Stomach smooth muscle (tissue), 2 donors: ENCODE results near the gene KLHL11.
A peak's percentile ranks its signal among the peaks of the same experiment; 100 is the strongest.
"Not testable (repeated sequence)": the region's sequence is repeated elsewhere in the genome, so short reads cannot be mapped to it uniquely, and the experiment has no call there.

Experiments used
- H3K27ac ChIP-seq: one replicate; pipeline ENCODE4 v1.7.0; 2013; ENCODE audit warnings: mild to moderate bottlenecking, low read length, inconsistent platforms
- H3K27me3 ChIP-seq, 2 donors: one replicate each; pipeline ENCODE4 v1.7.0; 2013; ENCODE audit warnings: low read length in 2 of 2; ENCODE audit not compliant: insufficient read depth in 2 of 2, control insufficient read depth in 1 of 2
- H3K36me3 ChIP-seq, 2 donors: one replicate each; pipeline ENCODE4 v1.7.0; 2013; ENCODE audit warnings: low read length in 2 of 2; ENCODE audit not compliant: control insufficient read depth in 2 of 2, insufficient read depth in 2 of 2
- H3K4me1 ChIP-seq: one replicate; pipeline ENCODE4 v1.7.0; 2013; ENCODE audit warnings: low read length; ENCODE audit not compliant: control insufficient read depth, insufficient read depth
- H3K4me3 ChIP-seq, 2 donors: one replicate each; pipeline ENCODE4 v1.7.0; 2013; ENCODE audit warnings: low read length in 2 of 2
- H3K9ac ChIP-seq, 2 donors: one replicate each; pipeline ENCODE4 v1.7.0; 2013; ENCODE audit warnings: low read length in 2 of 2, mild to moderate bottlenecking in 1 of 2
- H3K9me3 ChIP-seq, 2 donors: one replicate each; pipeline ENCODE4 v1.7.0; 2013; ENCODE audit warnings: low read length in 2 of 2; ENCODE audit not compliant: control insufficient read depth in 2 of 2
- donor health status: healthy.
- donor health status: Pancreatic carcinoma.

Gene KLHL11

DNA sequence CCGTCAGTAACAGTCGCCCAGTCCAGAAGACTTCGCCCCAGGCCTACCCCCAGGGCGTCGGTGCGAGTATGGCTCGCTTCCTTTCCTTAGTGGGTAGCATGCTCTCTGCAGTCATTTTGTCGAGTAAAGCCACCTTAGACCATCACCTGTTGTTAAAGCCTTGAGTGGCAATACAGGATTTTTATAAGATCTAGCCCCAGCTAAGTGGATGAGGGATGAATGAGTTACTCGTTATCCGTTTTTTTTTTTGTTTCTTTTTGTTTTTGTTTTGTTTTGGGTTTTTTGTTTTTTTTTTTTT lies 322 bp upstream of the KLHL11 start:
- Histone ChIP-seq H3K27ac (no peak overlapping the region), H3K4me3 (peak overlapping the region; percentile 69 to 94), H3K9me3 (no peaks in the 10 kb centered on the region), H3K27me3 (no peaks in the 10 kb centered on the region), H3K36me3 (peaks cover 5 to 17% of the 10 kb centered on the region in 2 donors), H3K9ac (peak overlapping the region; percentile 18 to 71), H3K4me1 (peaks cover 18% of the 10 kb centered on the region)

- Histone ChIP-seq H3K4me1 (peaks cover 18% of the 10 kb centered on the region), H3K4me3 (peak overlapping the region; percentile 80 to 94), H3K9me3 (no peaks in the 10 kb centered on the region), H3K9ac (peak overlapping the region; percentile 91 to 93), H3K36me3 (peaks cover 3 to 8% of the 10 kb centered on the region in 2 donors), H3K27ac (peak overlapping the region; percentile 76), H3K27me3 (no peaks in the 10 kb centered on the region)
These were observed 756 bp downstream of the KLHL11 start for GRCh38 chr17:41864498-41864835.

- peak overlapping the region; percentile 80 to 94 for H3K4me3 ChIP-seq
- no peaks in the 10 kb centered on the region for H3K9me3 ChIP-seq
- H3K36me3 ChIP-seq = peaks cover 3 to 4% of the 10 kb centered on the region in 2 donors
- H3K4me1 ChIP-seq = peaks cover 18% of the 10 kb centered on the region
- no peak overlapping the region for H3K27ac ChIP-seq
- no peaks in the 10 kb centered on the region for H3K27me3 ChIP-seq
- peak overlapping the region; percentile 91 to 93 for H3K9ac ChIP-seq
These were observed 2.0 kb downstream of the KLHL11 start for GRCh38 chr17:41863074-41863848.

DNA sequence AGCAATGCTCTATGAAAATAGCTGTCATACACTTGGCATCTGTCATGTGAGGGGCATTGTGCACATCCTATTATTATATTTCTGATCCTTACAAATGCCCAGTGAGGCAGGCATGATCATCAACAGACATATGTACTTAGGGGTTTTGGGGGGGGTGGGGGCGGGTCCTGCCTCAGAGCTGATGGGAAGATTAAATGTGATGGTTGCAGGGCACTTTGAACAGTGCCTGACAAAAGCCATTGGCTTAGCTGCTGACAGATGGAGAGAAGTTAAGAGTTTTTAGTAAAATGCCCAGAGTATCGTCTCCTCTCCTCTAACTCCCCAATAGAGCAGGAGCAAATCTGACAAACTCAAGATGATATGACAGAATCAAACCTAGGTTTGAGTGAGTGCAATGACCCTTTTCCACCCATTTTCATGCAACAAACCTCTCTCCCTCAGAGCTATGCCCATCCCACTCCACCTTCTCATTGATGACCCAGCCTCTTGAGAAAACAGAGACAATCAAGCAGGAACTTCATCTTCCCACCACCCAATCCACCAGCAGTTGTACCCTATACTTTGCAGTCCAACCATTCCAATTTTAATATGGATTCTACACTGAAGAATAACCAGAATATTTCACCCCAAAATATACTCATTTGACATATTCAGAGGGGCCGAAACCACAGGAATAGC lies 4.8 kb downstream of the KLHL11 start:
- Histone ChIP-seq H3K36me3 (no peaks in the 10 kb centered on the region), H3K9ac (no peak overlapping the region), H3K27me3 (no peaks in the 10 kb centered on the region), H3K4me3 (no peak overlapping the region), H3K4me1 (peaks cover 18% of the 10 kb centered on the region), H3K9me3 (no peaks in the 10 kb centered on the region), H3K27ac (no peak overlapping the region)

GRCh38 chr17:41851382-41851781 lies 13.8 kb downstream of the KLHL11 start:
- H3K27ac ChIP-seq, H3K9ac ChIP-seq, H3K4me1 ChIP-seq, H3K4me3 ChIP-seq, H3K9me3 ChIP-seq, H3K27me3 ChIP-seq: not testable (repeated sequence)
- peaks cover 3 to 16% of the 10 kb centered on the region in 2 donors for H3K36me3 ChIP-seq

- no peaks in the 10 kb centered on the region for H3K4me1 ChIP-seq
These were observed 15.8 kb downstream of the KLHL11 start for GRCh38 chr17:41849251-41849990.

DNA sequence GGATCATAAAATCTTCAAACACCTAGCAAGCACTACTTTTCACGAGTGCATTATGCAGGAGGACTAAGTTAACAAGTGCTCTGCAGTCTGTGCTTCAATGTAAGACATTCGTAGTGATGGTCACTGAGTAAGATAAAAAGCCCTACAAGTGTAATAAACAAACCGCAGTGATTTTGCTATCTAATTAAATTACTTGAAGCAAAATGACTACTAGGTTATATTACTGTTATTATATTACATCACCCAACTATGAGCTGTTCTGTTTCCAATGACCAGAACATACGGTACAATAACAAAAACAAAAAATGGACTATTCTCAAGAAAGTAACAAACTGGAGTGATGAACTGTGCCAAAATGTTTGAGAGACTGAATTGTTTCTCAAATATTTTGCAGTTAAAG lies 16.4 kb downstream of the KLHL11 start:
- Histone ChIP-seq H3K27me3 (no peaks in the 10 kb centered on the region), H3K27ac (no peak overlapping the region), H3K9me3 (no peaks in the 10 kb centered on the region), H3K9ac (no peak overlapping the region), H3K36me3 (peaks cover 0 to 6% of the 10 kb centered on the region in 2 donors), H3K4me1 (no peaks in the 10 kb centered on the region), H3K4me3 (no peak overlapping the region)

More at GRCh38 chr17:41849251-41849990, 15.8 kb downstream of the KLHL11 start:
- peaks cover 3 to 11% of the 10 kb centered on the region in 2 donors for H3K36me3 ChIP-seq
- H3K27me3 ChIP-seq = no peaks in the 10 kb centered on the region
- H3K9ac ChIP-seq = no peak overlapping the region
- no peak overlapping the region for H3K27ac ChIP-seq
- no peaks in the 10 kb centered on the region for H3K9me3 ChIP-seq
- H3K4me3 ChIP-seq = no peak overlapping the region

- Histone ChIP-seq H3K4me1 (no peaks in the 10 kb centered on the region), H3K27ac (no peak overlapping the region), H3K27me3 (no peaks in the 10 kb centered on the region), H3K36me3 (peaks cover 0 to 4% of the 10 kb centered on the region in 2 donors), H3K4me3 (no peak overlapping the region), H3K9ac (no peak overlapping the region), H3K9me3 (no peaks in the 10 kb centered on the region)
These were observed 20.3 kb downstream of the KLHL11 start for GRCh38 chr17:41844971-41845370.

- H3K27me3 ChIP-seq, H3K9ac ChIP-seq, H3K27ac ChIP-seq, H3K4me3 ChIP-seq, H3K4me1 ChIP-seq, H3K9me3 ChIP-seq, H3K36me3 ChIP-seq: not testable (repeated sequence)
These were observed 24.4 kb downstream of the KLHL11 start for GRCh38 chr17:41840781-41841180.

DNA sequence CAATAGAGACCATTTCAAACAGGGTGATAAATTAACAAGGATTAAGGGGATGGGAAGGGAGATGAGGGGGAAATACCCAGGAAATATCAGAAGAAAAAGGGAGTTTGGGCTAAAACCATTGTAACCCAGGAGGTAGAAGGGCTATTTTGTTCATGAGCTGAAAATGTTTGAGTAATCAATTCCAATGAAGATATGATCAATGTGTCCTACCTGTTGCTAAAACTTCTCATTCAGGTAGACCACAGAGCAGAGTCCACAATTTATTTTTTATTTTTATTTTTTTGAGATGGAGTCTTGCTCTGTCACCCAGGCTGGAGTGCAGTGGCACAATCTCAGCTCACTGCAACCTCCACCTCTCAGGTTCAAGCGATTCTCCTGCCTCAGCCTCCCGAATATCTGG lies 25.8 kb downstream of the KLHL11 start:
- H3K4me1 ChIP-seq, H3K27me3 ChIP-seq, H3K27ac ChIP-seq, H3K9ac ChIP-seq, H3K9me3 ChIP-seq, H3K36me3 ChIP-seq, H3K4me3 ChIP-seq: not testable (repeated sequence)
